GM10266 (cell line): Measurements from ENCODE around the gene RALB.

Experiments used
- DNase-seq: peaks from one replicate; pipeline ENCODE4 v3.0.0; 2012; ENCODE audit errors: extremely low spot score
- TF ChIP-seq, protein P1 (sequence below): IDR thresholded peaks from 2 replicates; pipeline ENCODE4 v1.5.1; 2012; ENCODE audit warnings: mild to moderate bottlenecking, low read depth; ENCODE audit not compliant: control insufficient read depth, insufficient read depth; ENCODE audit errors: missing control alignments

RALB gene

DNA sequence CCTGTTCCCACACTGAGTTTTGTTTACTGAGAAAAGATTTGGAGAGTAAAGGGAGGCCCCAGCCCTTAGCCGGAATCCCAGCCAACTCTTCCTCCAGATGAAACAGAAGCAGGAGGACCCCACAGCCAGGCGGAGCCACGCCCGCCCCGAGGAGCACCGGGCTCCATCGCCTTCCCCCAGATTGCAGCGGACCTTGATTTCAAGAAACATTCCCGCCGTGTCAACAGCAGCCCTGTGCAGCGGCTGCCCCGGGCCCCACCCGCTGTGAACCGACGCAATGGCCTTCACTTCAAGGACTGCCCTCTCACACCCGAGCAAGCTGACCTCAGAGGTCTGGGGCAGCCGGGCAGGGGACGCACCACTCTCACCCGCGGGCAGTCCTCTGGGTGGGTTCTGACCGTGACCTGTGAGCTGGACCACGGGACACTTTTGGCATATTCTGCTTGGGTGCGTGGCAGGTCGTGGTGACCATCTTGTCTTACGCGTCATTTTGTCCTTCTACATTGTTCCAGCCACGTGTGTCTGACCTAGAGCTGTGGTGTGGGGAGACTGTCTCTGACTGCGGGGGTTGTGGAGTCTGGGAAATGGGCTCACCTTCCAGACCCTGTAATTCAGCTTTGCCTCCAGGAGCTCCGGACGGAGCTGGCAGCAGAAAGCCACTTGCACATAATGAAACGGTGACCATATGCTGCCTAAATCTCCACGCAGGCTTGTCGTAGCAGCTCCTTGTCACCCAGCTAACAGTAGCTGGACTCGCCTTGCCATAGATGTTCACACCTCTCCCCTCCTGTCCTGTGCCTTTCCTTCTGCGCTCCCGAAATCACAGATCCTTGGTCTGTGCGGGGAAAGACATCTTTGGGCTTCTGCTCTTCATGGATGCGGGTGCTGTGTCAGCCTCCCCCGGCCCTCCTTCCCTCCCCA, 61.3 kb downstream of the RALB start:
- no peak for DNase-seq
- TF ChIP-seq, protein P1, sequence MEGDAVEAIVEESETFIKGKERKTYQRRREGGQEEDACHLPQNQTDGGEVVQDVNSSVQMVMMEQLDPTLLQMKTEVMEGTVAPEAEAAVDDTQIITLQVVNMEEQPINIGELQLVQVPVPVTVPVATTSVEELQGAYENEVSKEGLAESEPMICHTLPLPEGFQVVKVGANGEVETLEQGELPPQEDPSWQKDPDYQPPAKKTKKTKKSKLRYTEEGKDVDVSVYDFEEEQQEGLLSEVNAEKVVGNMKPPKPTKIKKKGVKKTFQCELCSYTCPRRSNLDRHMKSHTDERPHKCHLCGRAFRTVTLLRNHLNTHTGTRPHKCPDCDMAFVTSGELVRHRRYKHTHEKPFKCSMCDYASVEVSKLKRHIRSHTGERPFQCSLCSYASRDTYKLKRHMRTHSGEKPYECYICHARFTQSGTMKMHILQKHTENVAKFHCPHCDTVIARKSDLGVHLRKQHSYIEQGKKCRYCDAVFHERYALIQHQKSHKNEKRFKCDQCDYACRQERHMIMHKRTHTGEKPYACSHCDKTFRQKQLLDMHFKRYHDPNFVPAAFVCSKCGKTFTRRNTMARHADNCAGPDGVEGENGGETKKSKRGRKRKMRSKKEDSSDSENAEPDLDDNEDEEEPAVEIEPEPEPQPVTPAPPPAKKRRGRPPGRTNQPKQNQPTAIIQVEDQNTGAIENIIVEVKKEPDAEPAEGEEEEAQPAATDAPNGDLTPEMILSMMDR: no peak

DNA sequence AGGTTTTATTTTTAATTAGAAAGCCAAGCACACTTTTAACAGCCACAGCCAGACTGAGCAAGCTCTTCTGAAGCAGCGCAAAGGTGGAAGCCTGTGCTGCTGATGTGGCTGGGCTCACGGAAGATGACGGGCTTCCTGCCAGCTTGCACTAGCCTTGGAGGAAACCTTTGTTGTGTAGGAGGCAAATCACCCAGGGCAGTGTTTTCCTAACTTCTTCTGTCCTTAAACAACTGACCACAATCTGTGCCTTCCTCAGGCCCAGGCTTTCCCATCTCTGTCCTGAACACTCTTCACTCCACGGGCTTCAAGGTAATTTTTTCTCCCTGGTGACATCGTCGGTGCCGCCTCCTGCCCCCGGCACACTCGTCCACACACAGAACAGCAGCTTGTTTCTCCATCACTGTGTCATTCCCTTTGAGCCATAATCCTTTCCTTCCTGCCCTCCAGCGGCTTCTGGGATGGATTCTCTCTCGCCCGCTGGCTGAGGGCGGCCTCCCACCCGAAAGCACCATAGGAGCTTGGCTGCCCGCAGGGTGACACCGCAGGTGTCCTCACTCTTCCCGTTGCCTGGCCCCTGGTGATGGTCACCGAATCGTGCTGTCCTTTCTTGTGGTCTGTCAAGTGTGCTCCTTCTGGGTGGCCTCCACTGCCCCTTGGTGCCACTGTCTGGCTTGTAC, 62.2 kb downstream of the RALB start:
- TF ChIP-seq, protein P1: no peak
- no peak for DNase-seq

DNA sequence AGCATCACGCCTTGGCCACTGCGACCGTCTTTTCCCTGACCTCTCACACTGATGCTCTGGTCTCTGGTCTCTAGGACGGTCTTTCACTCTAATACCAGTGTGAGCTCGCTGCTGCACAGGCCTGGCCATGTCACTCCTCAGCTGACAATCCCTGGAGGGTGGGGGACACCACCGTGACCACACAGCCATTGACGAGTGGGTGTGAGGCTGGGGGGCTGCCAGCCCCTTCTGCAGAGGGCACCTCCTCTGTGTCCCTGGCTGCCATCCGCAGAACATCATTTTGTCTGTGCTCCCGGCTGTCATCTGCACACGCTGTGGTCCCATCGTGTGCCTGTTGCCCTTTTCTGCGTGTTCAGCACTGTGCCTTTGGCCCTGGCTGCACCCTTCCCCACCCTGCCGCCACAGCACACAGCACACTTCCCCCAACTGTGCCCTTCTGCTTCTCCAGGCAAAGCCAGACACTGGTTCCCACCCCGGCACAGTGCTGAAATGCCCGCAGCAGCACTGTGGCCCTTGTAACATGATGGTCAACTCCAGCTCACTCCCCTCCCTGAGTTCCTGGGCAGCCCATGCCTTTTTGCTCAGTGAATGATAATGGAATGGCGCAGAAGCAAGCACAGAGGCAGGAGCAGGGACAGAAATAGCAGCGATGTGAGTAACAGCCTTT, 62.8 kb downstream of the RALB start:
- TF ChIP-seq, protein P1: no peak
- no peak for DNase-seq

DNA sequence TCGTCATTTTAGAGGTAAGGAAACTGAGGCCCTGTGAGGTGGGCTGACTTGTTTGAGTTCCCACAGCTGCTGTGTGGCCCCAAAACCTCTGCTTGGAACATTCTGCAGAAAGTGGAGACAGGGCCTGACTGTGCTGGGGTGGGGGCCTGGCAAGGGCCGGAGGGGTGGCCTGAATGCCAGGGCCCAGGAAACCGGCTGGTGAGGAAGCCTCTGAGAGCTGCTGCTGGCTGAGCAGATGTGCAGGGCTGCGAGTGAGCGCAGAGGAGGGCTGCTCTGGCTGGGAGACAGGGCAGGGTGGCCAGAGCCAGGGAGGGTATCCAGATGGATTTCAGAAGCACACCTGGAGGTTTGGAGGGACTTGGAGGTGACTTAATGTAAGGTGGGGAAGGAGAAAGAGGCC, 63.4 kb downstream of the RALB start:
- DNase-seq: no peak
- TF ChIP-seq, protein P1: no peak

DNA sequence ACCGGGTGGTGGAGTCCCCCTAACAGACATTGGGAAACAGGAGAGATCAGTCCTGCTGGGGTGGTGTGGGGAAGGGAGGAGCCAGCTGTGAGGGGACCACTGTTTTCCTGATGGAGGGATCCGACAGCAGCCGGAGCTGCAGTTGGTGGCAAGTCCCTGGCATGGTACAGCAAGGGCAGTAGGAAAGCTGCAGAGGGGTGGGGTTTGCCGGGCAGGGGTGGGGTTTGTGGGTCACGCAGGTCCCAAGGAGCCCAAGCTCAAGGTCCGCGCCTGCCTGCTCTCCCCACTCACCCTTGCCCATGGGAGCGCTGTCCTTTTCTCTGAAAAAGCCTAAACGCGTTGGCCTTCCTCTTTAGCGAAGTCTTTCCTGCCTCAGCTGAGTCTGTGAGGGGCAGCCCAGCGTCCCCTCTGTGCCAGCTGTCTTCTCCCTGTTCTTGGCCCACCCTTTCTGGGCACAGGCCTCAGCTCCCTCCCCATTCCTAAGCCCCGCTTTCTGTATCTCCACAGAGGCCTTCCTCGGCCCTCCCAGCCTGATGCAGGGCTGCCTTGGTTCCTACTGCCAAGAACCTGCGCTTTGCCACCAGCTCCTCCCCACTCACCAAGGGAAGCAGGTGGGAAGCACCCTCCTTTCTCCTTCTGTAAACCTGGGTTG, 64.0 kb downstream of the RALB start:
- no peak for DNase-seq
- TF ChIP-seq, protein P1: no peak

DNA sequence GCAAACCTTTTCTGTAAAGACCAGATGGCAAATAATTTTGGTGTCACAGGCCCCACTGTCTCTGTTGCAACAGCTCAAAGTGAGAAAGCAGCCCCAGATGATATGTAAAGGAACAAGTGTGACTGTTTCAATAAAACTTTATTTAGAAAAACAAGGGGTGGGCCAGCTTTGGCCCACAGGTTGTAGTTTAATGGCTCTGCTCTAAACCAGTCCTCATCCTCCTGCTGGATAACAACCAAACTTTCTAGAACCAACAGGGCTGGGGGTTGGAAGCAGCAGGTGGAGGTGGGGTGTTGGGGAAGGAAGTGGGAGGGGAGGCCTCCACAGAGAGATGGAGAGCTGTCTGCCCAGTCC, 64.5 kb downstream of the RALB start:
- no peak for DNase-seq
- TF ChIP-seq, protein P1: no peak

DNA sequence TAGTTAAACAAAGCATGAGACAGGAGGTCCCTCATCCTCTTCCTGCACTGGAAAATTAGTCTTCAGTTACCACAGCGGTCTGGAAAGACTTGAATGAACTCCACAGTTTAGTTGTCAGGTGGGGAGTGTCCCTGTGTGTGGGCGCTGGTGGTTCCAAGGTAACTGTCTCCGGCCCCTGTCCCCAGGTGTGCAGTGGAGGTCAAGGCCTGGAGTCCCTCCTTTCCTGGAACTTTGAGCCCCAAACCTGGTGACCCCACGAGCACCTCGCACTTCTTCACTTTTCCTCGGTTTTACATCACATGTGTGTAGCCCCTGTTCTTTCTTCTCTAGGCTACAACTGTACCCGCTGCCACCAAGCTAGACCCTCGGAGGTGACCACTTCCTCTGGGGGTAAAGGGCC, 65.3 kb downstream of the RALB start:
- TF ChIP-seq, protein P1: no peak

More for the DNA sequence above, 65.3 kb downstream of the RALB start:
- DNase-seq: no peak
